Neural cell (in vitro differentiated cells): ENCODE results near the gene RABGAP1L.

Experiments used
- CTCF ChIP-seq: fragments of 450-650 bp; IDR thresholded peaks from 2 replicates; pipeline ENCODE4 v1.5.1; 2014; ENCODE audit warnings: antibody characterized with exemption, mild to moderate bottlenecking, moderate library complexity; ENCODE audit not compliant: poor library complexity, severe bottlenecking
- EP300 ChIP-seq: fragments of 450-650 bp; conservative IDR thresholded peaks from 2 replicates; pipeline ENCODE4 v1.6.1; 2014; ENCODE audit warnings: antibody characterized with exemption, mild to moderate bottlenecking, moderate library complexity; ENCODE audit not compliant: poor library complexity, severe bottlenecking
- POLR2AphosphoS5 ChIP-seq: IDR thresholded peaks from 2 replicates; pipeline ENCODE4 v1.6.1; 2012

GRCh38 chr1:174358786-174359453 lies 199.6 kb downstream of the RABGAP1L start:
- TF ChIP-seq EP300 (no peak), CTCF (no peak), POLR2AphosphoS5 (no peak)
